GM06990 (cell line): ENCODE results near the gene DCPS.
"Not testable (repeated sequence)": the region's sequence is repeated elsewhere in the genome, so short reads cannot be mapped to it uniquely, and the experiment has no call there.

ENCODE experiments used
- DNase-seq: peaks from one replicate; pipeline ENCODE4 v3.0.0-alpha.2; 2011; ENCODE audit not compliant: insufficient read length; ENCODE audit errors: extremely low read depth
- H3K27me3 ChIP-seq: replicated peaks from 2 replicates; pipeline ENCODE4 v1.6.0; 2011; ENCODE audit warnings: low read length; ENCODE audit not compliant: control insufficient read depth, insufficient read depth
- H3K36me3 ChIP-seq: 2 replicates; pipeline ENCODE4 v1.5.1; 2011; ENCODE audit warnings: low read length; ENCODE audit not compliant: control insufficient read depth, insufficient read depth
- H3K4me3 ChIP-seq: replicated peaks from 2 replicates; pipeline ENCODE4 v1.5.1; 2011; ENCODE audit warnings: low read depth, mild to moderate bottlenecking, control low read depth, low read length
- CTCF ChIP-seq: IDR thresholded peaks from 2 replicates; pipeline ENCODE4 v1.5.1; 2011; ENCODE audit warnings: low read length, control low read depth, mild to moderate bottlenecking, inconsistent platforms; ENCODE audit not compliant: insufficient read depth, poor library complexity, severe bottlenecking

Gene DCPS

GRCh38 chr11:126293726-126294125, 10.1 kb upstream of the DCPS start:
- DNase-seq, result no peak
- Histone ChIP-seq H3K4me3 (no peak overlapping the region), H3K27me3 (no peaks in the 10 kb centered on the region), H3K36me3 (peaks cover 17% of the 10 kb centered on the region)
- no peak for TF ChIP-seq CTCF

DNA sequence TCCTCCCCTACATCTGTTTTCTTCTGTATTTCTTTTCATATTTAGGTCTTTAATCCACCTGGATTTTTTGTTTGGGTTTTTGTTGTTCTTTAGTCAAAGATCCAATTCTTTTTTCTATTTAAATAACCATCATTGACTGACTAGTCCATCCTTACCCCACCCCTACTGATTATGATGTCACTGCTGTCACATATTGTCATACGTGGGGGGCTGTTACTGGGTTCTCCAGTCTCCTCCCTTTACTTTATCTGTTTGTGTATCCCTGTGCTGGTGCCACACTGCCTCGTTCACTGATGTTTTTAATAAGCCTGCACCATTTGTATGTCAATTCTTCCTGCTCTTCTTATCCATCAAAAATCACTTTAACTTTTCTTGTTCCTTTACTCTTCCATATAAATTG, 6.9 kb upstream of the DCPS start:
- no peak for DNase-seq
- TF ChIP-seq CTCF, result no peak
- no peak overlapping the region for H3K4me3 ChIP-seq
- peaks cover 9% of the 10 kb centered on the region for H3K36me3 ChIP-seq
- no peaks in the 10 kb centered on the region for H3K27me3 ChIP-seq

DNA sequence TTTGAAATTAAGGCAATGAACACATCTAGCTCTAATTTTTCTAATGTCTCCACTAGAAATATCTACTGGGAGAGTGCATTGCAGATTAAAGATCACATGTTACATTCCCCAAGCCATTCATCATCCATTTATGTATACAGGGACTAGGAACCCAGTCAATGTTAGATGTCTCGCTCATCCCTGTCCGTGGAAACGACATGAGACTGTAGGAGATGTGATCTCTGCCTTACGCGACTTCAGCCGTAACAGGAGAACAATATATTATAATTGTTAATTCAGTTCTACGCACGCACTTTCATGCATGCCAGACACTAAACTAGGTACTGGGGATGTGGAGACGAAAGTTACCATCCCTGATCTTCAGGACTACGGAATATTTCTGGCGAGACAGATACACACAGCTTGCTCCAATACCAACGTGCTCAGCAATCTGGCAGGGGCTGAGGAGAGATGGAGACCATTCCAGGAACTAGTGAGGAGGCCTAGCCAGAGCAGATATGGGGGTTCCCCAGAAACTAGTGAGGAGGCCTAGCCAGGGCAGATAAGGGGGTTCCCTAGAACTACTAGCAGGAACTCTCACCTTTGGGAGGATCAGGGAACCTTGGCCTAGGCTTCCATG, 706 bp downstream of the DCPS start:
- DNase-seq, result no peak
- peak overlapping the region; percentile 90 for H3K4me3 ChIP-seq
- peaks cover 3% of the 10 kb centered on the region; the same call in 1 of the 2 replicates for H3K36me3 ChIP-seq
- TF ChIP-seq CTCF, result no peak
- H3K27me3 ChIP-seq, result no peaks in the 10 kb centered on the region

DNA sequence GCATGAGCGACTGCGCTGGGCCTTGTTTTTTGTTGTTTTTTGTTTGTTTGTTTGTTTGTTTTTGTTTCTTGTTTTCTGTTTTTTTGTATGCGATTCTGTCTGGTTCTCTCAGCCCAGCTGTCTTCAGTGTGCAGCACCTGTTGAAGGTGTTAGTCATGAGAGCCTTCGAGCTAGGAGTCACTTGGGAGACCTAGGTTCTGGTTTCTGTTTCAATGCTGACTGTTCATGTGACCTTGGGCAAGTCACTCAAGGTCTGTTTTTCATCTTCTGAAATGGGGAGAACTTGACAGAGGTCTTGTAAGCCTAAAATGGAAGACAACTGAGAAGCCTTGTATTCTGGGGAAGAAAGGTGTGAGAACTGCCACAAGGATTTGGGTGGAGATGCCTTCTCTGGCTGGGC, 1.8 kb downstream of the DCPS start:
- TF ChIP-seq CTCF, result no peak
- no peak for DNase-seq
- Histone ChIP-seq H3K4me3 (no peak overlapping the region), H3K27me3 (no peaks in the 10 kb centered on the region), H3K36me3 (peaks cover 3% of the 10 kb centered on the region; the same call in 1 of the 2 replicates)

DNA sequence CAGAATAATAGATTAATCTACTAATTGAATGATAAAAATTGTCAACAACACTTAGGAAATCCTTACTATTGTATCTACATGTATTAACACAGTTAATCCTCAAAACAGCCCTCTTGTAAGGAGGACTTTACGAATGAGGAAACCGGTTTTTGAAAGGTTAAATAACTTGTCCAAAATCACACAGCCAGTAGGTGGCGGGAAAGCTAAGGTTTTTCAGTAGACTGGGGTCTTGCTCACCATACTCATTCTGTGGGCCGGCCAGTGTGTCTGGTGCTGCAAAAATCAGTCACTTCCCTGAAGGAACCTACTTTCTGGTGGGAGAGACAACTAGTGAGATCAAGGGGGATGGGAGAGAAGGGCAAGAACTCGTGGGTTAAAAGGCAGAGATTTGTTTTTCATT, 3.8 kb downstream of the DCPS start:
- no peak overlapping the region for H3K4me3 ChIP-seq
- no peak for DNase-seq
- H3K27me3 ChIP-seq, result no peaks in the 10 kb centered on the region
- H3K36me3 ChIP-seq, result peaks cover 3% of the 10 kb centered on the region; the same call in 1 of the 2 replicates
- peak; percentile 42 for TF ChIP-seq CTCF

GRCh38 chr11:126308271-126308671, 4.4 kb downstream of the DCPS start:
- Histone ChIP-seq H3K27me3 (no peaks in the 10 kb centered on the region), H3K36me3 (peaks cover 3% of the 10 kb centered on the region; the same call in 1 of the 2 replicates), H3K4me3 (no peak overlapping the region)
- DNase-seq, result no peak
- TF ChIP-seq CTCF, result no peak

DNA sequence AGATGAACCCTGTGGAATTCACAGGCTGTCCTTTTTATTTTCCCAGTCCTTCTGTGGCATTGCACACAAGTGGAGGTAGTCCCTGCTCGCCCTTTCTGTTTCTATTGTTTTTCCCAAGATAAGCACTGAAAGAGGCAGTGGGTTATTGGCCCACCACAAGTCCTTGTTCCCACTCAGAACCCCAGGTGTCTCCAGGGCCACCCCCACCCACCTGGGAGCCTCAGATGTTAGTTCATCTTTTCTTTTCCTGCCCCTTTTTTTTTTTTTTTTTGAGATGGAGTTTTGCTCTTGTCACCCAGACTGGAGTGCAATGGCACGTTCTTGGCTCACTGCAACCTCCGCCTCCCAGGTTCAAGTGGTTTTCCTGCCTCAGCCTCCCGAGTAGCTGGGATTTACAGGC, 4.9 kb downstream of the DCPS start:
- not testable (repeated sequence) for H3K4me3 ChIP-seq, H3K36me3 ChIP-seq, DNase-seq, H3K27me3 ChIP-seq
